Activated CD4-positive, alpha-beta T cell treated with anti-CD3 and anti-CD28 coated beads, Interleukin-2, amount 50 U/mL, for 24 hours (primary cell): ENCODE data around the gene FBXO22.
"Not testable (repeated sequence)": the region's sequence is repeated elsewhere in the genome, so short reads cannot be mapped to it uniquely, and the experiment has no call there.

ENCODE experiments used
- DNase-seq, 2 donors: peaks; one replicate each; pipeline ENCODE4 v3.0.0-alpha.2; 2020; ENCODE audit warnings: low read depth in 1 of 2, low spot score in 1 of 2

Gene FBXO22

DNA sequence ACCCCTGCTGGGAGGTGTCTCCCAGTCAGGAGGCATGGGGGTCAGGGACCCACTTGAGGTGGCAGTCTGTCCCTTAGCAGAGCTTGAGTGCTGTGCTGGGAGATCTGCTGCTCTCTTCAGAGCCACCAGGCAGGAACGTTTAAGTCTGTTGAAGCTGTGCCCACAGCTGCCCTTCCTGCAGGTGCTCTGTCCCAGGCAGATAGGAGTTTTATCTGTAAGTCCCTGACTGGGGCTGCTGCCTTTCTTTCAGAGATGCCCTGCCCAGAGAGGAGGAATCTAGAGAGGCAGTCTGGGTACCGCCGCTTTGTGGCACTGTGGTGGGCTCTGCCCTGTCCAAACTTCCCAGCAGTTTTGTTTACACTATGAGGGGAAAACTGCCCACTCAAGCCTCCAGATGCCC, 73.1 kb downstream of the FBXO22 start:
- not testable (repeated sequence) for DNase-seq

DNA sequence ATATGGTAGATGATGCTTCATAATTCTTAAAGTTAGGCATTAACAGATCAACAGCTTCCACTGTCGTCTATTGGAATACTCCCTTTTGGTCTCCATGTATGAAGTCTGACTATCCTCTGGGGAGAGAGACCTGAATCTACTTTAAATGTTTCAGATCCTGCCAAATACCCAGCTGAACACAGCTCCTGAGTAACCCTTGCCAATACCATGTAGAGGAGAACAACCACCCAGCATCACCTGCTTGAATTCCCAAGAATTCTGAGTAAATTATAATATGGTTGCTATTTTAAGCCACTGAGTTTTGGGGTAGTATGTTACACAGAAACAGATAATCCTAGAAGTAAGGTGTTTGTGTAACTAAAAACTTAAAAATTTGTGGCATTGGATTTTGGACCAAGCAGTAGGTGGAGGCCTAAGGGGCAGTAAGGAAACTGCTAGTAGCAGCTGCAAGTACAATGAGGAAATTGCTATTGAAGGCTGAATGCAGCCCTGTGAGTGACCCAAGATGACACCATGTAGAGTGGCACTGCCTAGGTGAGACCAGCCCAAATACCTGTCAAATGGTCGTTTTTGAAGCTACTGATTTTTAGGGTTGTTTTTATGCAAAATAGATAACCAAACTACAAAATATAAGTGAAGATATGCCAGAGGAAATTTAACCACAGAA, 77.6 kb downstream of the FBXO22 start:
- no peak for DNase-seq

DNA sequence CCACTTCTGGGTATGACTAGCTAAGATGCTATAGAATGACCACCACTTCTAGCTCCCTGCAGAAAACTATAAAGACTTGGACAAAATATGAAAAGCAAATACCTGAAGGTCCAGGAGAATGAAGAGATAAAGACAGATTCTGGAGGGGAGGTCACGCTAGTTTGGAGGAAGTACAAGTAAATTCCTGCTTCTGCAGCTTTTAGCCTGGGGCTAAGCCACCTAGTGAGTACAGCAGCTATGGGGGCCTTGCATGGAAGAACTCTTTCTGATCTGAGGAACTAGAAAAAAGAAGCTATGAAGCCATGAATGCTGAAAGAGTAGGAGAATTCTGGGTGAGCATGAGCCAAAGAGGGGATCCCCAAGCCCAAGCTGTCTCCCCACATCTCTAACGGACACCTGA, 78.8 kb downstream of the FBXO22 start:
- DNase-seq, result no peak

DNA sequence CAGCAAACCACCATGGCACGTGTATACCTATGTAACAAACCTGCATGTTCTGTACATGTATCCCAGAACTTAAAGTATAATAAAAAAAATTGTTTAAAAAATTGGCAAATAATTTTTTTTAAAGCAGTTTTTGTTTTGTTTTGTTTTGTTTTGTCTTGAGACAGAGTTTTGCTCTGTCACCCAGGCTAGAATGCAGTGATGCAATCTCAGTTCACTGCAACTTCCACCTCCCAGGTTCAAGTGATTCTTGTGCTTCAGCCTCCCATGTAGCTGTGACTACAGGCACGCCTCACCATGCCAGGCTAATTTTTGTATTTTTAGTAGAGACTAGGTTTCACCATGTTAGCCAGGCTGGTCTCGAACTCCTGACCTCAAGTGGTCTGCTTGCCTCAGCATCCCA, 81.0 kb downstream of the FBXO22 start:
- not testable (repeated sequence) for DNase-seq

DNA sequence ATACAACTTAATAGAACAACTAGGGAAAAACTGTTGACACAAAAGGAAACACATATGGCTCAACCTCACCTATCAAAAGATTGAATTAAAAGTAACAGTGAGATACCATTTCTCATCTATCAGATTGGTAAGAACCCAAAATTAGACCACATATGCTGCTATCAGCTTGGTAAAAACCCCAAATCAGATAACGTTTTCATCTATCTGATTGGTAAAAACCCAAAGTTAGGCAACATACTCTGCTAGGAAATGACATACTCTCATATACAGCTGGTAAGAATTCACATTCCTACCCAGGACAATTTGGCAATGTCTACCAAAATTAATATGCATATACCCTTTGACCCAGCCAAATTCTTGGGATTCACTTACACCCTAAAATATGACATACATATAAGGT, 82.3 kb downstream of the FBXO22 start:
- DNase-seq, result no peak

DNA sequence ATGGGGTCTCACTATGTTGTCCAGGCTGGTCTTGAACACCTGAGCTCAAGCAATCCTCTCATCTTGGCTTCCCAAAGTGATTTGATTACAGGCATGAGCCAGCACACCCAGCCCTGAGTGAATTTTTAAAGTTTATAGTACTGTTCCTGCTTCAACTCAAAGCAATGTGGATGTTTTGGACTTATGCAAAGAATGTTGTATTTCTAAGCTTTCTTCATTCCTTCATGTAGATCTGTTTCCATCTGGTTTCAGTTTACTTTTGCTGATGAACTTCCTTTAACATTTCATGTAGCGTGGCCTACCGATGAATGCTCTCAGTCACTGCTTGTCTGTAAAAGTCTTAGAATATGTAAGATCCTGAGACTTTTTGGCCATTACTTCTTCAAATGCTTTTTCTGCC, 85.4 kb downstream of the FBXO22 start:
- DNase-seq, result no peak

DNA sequence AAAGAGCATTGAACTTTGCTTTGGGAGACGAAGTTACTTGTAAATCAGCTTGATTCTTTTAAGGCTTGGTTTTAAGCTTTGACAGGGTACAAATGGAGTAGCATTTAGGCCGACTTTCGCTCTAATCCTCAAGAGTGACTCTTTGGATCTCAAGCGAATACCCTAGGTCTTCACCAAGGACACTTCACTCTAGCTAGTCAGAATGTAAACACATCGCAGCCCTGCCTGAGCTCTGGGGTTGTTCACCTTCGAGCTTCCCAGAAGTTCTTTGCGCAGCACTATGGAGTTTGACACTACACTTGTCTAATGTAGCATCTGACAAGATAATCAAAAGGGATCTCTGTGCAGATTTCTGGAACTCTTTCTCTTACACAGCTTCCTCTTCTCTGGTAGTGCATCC, 86.2 kb downstream of the FBXO22 start:
- DNase-seq, result no peak
